Cortex of kidney (tissue), 1 donor: ENCODE data around the gene SETD6.

Experiments used
- DNase-seq: peaks from one replicate; lab custom pipeline; 2025; lab: John Stamatoyannopoulos, UW

SETD6 gene

DNA sequence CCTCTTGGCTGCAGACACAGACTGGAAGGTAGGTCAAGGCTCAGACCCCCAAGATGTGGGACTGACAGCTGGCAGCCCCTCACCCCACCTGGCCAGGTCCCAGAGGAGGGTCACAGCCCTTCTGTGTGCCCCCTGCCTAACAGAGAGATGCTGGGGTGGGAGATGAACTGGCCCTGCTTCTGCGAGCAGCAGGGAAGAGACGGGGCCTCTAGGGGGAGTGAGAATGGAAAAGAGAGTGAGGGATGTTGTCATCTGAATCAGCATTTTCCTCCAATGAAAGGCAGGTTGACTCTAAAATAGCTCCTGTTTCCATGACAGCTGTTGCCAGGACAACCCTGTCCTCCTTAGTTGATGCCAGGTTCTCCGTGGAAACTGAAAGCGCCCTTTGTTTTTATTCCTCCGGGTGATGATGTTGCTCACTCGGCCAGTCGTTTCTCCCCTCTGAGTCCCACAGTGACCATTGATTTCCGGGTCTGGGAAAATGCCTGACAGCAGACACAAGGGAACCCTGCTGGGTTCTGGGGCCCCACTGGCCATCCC is 20.3 kb upstream of the SETD6 start:
- no peak for DNase-seq

DNA sequence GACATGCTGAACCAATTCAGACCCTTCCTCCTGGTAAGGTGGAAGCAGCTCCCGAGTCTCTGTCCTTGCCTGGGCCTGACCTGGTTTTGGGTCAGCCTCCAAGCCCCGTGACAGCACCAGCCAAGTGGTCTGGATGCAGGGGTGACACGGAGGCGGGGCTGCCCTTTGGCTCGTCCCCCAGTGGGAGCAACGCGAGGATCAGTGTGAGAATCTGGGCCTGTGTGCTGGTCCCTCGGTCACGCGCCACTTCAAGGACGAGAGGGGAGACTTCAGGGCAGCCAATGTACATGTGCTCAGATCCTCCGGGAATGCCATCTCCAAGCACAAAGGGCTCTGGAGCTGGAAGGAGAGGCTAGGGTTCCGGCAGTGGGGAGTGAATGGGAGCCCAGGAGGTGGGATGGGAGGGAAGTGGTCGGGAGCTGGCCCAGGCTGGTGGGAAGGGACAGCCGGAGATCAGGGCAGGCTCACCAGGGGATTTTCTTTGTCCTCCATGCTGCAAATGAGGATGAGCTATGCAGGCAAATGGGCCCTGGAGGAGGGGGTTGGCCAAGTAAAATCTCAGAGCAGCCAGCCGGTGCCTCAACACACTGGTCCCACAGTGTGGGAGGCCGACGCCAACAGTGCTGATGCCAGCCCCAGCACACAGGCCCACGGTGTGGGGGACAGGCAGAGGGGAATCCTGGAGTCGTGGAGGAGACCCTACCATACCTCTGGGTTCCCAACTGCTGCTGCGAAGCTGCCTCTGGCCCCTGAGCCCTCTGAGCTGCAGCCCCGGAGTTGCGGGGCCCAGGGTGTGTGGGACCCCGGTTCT is 19.6 kb upstream of the SETD6 start:
- no peak for DNase-seq

DNA sequence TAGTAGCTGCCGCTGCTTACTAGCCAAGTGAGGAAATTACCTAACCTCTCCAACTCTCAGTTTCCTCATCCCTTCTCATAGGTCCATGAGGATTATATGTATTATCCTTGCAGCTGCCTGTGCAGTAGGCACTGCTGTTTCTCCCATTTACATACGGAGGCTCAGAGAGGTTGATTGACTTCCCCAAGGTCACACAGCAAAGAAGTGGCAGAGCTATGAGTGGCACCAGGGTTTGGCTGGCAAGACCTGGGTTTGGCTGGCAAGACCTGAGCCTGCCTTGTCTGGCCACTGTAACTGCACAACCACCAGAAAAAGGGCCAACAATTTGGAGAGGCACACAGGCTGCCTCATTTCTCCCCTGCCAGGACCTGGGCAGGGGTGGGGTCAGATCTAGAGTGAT is 17.8 kb upstream of the SETD6 start:
- no peak for DNase-seq

DNA sequence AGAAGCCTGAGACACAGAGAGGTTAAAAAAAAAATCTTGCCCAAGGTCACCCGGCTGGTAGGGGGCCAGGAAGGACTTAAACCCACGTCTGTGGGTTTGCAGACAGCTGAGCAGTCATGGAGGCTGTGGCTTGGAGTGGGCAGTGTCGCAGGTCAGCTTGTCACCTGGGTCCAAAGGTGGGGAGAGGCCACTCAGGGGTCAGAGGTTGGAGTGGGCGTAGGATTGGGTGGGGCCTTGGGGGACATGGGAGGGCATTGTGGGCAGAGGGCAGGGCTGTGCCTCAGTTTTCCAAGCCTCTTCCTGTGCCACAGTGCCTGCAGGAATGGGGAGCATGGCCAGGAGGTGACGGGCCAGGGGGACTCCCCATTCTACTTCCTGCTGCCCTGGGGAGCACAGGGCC is 17.4 kb upstream of the SETD6 start:
- no peak for DNase-seq

DNA sequence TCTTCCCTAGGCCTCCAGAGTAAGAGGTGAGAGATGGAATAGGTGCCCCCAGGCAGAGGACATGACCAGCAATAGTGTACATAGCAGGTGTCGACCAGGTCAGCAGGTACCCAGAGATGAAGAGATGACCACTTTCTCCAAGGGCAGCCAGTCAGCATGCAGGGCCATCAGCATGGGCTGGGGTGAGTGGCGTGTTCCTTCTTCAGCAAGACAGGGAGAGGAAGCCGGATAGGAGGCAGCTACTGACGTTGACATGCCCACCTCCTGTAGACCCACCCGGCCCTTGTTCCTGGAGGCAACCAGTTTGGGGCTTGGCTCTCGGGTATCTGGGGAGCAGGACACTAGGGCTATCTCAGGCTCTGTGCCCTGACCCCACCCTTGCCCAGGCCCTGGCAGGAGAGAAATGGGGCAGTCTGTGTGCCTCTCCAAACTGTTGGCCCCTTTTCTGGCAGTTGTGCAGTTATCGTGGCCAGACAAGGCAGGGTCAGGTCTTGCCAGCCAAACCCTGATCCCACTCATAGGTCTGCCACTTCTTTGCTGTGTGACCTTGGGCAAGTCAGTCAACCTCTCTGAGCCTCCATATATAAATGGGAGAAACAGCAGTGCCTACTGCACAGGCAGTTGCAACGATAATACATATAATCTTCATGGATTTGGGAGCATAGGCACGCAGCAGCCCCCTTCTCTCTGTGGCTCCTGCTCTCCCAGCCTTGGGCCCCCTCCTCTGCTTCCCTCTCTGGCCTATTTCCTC is 16.8 kb upstream of the SETD6 start:
- no peak for DNase-seq

DNA sequence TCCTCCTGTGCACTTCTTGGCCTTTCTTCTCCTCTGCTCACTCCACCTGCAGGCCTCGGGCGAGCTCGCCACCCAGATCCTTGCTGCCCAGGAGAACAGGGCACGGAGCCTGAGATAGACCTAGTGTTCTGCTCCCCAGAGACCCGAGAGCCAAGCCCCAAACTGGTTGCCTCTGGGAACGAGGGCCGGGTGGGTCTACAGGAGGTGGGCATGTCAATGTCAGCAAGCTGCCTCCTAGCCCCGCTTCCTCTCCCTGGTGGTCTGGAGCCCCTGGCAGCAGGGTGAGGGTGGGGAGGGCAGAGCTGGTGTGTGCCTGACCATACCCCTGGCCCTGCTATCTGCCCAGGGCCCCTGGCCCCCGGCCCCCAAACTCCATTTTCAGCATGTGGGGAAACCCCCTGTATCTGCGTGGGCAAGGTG is 16.2 kb upstream of the SETD6 start:
- DNase-seq, result no peak

DNA sequence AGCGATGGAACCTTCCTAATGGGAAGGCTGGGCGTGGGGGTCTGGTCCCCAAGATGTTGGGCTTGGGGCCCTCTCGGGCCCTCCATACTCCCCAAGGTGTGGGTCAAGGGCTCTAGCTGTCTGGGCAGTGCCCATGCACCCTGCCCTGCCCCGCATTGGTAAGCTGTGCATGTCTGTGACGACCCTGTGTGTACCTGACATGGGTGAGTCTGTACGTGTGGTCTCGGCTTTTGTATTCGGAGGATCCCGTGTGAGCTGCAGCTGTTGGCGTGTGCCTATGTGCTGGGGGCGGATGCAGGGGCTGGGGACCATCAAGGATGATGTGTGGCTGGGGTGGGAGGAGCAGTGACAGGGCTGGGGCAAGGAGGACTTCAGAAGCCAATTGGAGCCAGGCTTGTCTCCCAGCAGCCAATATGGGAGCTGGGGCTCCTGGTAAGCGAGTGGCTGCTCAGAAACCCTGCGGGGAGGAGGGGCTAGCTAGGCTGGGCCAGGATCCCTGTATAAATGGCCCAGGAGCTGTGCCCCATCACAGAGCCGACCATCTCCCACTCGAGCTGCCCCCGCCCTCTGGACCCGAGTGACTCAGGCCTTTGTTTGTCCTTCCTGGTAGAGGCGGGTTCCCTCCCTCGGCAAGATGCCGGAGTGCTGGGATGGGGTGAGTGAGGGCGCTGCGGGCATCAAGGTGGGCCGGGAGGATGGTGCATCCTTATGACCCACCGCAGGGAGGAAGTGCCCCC is 15.5 kb upstream of the SETD6 start, which contains the start of gene NDRG4:
NDRG4 (plus strand) TSS at position 529 of the 737 bp plus-strand sequence; CDS start at position 635, 106 bp downstream.
- no peak for DNase-seq

DNA sequence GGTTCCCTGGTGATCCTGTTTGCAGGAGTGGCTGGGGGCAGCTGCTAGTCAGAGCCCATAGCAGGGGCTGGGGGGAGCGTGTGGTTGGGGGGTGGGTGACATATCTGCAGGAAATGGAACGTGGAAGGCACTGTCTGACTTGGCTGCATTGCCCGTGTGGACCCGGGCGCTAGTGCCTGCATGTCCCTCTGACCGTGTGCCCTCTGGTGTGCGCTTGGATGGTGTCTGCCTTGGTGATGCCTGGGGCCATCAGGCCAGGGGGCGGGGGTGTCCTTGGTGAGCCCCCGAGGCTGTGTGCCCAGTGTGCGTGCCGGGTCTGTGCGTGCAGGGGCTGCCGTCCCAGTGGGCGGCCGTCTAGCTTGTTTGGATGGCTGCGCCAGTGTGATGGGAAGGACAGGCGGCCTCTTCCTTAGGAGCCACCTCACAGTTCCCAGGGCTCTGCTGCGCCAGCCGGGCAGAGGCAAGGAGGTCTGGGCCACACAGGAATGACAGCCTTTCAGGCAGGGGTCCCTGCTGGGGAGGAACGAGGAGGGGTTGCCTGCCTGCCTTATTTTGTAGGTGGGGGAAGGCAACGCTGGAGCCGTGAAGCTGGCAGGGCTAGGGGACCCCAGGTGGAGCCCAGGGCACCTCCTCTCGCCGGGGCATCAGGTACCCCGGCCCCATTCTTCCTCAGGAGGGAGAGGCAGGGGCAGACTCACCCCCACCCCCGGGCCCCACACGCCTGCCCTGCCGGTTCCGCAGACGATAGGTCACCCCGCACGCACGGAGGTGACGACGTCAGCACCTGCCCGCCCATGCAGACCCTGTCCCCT is 14.7 kb upstream of the SETD6 start:
- DNase-seq, result no peak

DNA sequence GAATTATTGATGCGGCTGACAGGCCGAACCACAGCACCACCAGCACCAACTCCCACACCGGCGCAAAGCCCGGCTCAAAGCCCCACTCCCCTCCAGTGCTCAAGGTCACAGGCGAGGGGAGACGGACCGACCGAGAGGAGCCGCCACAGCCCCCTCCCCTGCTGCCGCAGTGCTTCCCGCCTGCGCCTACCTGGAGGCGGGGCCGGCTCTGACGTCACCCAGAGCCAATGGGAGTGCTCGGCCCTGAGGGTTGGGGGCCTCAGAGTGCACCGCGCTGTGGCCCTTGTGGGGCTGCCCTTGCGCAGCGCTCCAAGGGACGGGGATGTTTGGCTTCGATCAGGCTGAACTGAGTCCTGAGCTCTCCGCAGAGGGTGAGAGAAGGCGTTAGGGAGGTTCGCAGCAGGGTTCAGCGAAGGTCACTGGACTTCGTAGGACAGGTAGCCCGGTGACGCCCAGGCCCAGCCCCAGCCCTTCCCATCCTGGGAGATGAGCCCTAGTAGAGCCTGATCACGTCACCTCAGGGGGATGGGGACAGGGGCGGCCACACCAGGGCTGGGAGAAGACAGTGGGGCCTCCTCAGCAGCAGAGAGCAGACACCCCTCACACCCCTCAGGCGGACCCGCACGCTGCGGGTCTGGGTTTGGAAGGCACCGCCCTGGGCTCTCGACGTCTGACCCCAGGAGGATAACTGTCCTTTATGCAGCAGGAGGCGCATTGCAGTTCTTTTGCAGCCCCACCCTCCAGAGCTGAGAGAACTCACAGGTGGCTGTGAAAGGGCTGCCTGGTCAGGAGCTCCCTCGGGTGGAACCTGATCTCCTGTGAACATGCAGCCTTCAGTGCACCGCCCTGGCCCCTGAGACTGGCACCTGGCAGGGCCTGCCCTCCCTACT is 13.8 kb upstream of the SETD6 start:
- no peak for DNase-seq

DNA sequence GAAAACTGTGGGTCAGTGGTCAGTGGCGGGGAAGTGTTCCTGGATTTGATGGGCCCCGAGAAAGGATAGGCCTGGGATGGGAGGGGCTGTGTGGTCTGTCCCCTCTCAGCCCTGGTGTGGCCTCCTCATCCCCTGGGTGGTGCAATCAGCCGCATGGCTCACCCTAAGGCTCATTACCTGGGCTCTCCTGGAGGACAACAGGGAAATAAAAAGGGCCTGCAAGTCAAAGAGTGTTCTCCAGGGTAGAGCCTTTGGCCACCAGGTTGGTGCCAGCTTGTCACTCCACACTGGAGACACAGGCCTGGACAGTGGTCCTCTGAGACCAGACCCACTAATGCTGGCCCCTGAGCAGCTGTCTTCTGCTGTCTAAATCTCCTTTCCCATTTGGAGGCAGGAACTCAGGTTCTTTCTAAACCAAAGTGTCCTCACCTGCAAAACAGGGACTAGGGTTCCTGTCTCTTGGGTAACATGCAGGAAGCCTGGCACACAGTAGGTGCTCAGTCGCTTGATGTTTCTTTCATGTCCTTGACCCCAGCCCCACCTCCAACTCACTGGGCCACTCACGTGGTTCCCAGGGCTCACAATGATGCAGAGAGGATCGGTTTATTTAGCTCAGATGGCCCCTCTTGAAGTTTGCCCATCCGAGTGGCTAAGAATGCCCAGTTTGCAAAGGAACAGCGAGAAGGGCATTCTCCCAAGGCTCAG is 12.9 kb upstream of the SETD6 start:
- DNase-seq, result no peak

DNA sequence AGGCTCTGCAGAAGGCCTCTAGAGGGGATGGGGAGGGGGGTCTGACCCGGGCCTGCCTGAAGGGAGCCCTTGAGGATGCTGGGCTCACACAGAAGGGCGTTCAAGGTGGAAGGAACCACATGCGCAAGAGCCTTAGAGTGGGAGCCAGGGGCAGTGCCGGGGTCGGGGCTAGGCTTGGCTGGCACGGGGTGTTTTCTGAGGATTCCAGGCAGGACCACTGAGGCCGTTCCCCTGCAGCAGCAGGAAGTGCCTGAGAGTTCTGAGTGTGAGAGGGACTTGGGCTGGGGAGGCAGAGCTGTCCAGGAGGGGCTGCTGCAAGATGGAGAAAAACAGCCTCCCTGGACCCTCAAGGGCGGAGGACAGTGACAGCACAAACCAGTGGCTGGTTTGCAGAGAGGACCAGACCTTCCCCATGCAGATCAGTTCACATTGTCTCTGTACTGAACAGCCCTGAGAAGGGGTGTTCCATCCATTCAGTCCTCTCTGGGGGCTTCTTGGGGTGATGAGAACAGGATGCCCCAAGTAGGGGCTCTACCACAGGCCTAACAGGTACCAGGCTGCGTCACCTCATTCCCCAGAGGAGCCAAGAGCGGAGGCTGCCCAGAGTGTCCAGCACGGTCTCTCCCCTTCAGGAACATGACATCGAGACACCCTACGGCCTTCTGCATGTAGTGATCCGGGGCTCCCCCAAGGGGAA is 12.0 kb upstream of the SETD6 start:
- no peak for DNase-seq

DNA sequence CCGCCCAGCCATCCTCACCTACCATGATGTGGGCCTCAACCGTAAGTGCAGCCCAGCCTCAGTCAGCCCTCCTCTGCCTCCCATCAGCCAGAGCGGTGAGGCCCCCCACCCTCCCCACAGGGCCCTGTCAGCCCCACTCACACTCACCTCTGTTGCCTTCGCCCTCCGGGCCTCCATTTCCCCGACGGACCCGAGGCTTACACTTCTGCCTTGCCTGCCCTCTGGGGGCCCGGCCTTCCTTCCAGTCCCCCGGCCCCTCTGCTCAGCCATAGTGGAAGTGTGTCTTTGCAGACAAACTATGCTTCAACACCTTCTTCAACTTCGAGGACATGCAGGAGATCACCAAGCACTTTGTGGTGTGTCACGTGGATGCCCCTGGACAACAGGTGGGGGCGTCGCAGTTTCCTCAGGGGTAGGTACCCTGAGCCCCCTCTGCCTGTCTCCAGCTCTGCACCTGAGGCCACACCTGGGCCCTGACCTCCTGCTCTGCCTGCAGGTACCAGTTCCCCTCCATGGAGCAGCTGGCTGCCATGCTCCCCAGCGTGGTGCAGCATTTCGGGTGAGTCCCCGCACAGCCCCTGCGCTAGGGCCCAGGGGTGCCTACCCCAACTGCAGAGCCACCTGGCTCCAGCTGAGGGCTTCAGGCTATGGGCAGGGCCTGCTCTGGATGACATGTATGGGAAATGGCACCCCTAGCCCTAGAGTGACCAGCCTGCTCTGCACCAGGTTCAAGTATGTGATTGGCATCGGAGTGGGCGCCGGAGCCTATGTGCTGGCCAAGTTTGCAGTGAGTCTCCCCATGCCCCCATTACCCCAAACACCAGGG is 11.2 kb upstream of the SETD6 start:
- no peak for DNase-seq

DNA sequence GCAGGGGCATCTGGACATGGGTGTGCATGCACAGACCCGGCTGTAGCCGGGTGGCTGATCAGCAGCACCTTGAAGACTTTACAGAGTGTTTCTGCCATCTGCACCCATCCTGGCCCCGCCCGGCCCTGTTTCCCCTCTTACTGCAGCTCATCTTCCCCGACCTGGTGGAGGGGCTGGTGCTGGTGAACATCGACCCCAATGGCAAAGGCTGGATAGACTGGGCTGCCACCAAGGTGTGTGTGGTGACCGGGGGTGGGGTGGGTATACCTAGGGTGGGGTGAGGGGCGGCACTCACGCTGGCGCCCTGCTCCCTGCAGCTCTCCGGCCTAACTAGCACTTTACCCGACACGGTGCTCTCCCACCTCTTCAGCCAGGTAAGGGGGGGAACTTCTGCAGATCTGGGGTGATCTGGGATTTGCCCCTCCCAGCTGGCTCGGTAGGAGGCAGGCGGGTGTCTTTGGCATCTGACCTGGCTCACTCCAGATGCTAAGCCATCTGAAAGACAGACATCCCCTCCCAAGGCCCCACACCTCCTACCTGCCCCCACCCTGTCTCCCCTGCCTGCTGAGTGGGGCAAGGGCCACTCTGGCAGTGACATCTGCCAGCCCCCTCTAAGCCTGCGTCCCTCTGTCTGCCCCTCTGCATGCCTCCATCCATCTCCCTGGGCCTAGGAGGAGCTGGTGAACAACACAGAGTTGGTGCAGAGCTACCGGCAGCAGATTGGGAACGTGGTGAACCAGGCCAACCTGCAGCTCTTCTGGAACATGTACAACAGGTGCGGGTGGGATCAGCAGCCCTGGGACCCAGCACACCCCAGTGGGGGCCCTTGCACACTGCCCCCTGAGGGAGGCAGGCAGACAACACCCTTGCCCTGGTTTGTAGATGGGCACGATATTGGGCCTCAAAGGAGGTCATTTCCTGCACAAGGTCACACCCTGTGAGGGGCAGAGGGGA is 8.8 kb upstream of the SETD6 start:
- DNase-seq, result no peak

DNA sequence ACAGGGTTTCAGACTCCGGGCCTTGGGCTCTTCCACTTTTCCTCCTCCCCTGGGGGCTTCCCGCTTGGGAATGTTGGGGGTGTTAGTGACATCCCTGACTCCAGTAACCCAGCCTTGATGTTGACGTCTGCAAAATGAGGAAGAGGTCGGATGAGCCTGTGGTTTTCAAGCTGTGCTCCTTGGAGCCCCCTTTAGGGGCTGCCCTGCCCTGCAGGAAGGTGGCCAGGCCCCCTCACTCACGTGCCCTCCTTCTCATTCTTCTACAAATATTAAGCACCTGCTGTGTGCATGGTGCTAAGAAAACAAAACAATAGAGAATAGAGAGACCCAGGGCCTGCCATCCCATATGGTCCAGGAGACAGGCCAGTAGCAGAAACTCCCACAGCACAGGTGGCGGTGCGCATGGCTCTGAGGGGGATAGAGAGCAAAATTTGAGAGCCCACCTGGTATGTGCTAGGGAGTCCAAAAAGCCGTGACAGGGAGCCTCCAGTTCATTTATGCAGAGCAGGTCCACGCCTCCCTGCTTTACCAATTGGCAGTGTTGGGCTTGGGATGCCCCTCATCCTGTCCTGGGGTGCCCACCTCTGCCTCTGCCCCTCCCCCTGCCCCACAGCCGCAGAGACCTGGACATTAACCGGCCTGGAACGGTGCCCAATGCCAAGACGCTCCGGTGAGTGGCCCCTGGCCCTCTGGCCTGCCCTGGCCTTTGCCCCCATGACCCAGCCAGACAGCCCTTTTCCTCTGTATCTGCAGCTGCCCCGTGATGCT is 7.9 kb upstream of the SETD6 start:
- no peak for DNase-seq

DNA sequence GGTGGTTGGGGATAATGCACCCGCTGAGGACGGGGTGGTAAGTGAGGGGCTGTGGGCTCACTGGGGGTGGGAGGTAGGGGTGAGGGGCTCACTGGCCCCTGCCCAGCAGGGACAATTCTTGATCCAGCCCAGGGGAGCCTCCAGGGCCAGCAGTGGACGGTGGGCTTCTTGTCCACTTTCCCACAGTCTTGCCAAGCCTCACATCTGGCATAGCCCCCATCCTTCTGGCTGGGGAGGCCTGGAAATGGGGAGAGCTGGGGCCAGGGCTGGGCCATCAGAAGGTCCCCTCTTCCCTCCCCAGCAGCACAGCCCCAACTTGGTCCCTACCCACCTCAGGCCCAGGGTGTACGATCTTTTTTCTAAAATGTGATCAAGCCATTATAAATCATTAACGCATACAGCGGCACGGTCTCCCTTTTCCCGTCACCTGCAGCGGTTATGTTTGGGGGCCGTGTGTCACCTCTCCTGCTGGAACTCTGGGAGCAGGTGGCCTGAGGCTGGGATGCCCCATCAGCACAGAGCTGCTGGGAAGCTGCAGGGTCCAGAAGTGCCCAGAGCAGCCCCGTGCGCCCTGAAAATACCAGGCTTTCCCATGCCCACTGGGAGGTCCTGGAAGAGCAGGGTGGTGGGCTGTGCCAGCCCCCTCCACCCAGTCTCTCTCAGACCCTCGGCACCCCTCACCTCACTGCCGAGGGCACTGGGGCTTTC is 7.2 kb upstream of the SETD6 start:
- no peak for DNase-seq
